Bronchial epithelial cell (primary cell): ENCODE data around the gene LDLRAP1. TPM values are rescaled to one million over a fixed set of nuclear protein-coding genes. Genes with fewer than 3 reads are reported as not detected.

Source experiments
- DNase-seq: peaks from one replicate; pipeline ENCODE4 v3.0.0-alpha.2; 2010; ENCODE audit warnings: low read depth
- FAIRE-seq: peaks from 2 replicates; lab custom pipeline; 2011; peaks lifted over from hg19 to GRCh38; lab: Jason Lieb, UNC
- H3K27me3 ChIP-seq: 2 replicates; pipeline ENCODE4 v1.5.1; 2011; ENCODE audit warnings: low read length; ENCODE audit not compliant: control insufficient read depth, insufficient read depth
- H3K36me3 ChIP-seq: 2 replicates; pipeline ENCODE4 v1.5.1; 2011; ENCODE audit warnings: low read length; ENCODE audit not compliant: control insufficient read depth, insufficient read depth
- H3K4me3 ChIP-seq: 2 replicates; pipeline ENCODE4 v1.5.1; 2011; ENCODE audit warnings: mild to moderate bottlenecking, low read depth, low read length, control low read depth
- total RNA-seq: library from RNA; depleted of rRNA; stranded (reverse); fragments of >200 nt; gene quantifications from 2 replicates; pipeline ENCODE4 v1.2.1, GENCODE V29; 2014
- TF ChIP-seq, protein P1 (sequence below): IDR thresholded peaks from 2 replicates; pipeline ENCODE4 v1.5.1; 2011; ENCODE audit warnings: mild to moderate bottlenecking, moderate library complexity, low read length, control low read depth, inconsistent platforms; ENCODE audit not compliant: insufficient read depth, severe bottlenecking

Gene LDLRAP1
- total RNA-seq, 1 donor from 2014 or later = 17.1 TPM

DNA sequence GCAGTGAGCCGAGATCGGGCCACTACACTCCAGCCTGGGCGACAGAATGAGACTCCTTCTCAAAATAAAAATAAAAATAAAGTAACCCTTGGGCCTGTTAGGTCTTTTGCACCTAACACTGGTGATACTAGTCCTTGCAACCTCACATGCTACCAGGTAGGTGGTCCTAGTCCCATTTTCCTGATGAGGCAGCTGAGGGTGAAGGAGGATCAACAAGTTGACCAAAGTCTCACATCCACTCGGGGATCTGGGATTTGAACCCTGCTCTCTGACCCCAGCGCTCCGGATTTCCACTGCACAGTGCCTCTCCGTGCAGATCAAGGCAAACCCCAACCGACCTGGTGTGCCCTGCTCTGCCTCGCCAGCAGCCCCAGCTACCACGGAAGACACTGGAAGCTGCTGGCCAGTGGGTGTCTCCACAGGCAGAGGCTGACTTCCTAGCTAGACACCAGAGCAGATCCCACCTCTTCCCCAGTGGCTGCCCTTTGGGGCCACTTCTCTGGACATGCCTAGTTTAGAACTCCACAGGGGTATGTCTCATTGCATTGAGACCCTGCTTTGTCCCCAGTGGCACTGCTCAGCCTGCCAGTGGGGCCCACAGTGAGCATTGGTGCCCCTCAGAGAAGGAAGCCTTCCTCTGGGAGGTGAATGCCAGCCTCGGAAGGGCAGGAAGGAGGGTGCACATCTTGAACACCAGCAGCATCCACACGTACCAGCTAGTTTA lies 27.6 kb downstream of the LDLRAP1 start:
- no peak for DNase-seq
- no peaks in the 10 kb centered on the region for H3K36me3 ChIP-seq
- no peaks in the 10 kb centered on the region for H3K27me3 ChIP-seq
- TF ChIP-seq, protein P1, sequence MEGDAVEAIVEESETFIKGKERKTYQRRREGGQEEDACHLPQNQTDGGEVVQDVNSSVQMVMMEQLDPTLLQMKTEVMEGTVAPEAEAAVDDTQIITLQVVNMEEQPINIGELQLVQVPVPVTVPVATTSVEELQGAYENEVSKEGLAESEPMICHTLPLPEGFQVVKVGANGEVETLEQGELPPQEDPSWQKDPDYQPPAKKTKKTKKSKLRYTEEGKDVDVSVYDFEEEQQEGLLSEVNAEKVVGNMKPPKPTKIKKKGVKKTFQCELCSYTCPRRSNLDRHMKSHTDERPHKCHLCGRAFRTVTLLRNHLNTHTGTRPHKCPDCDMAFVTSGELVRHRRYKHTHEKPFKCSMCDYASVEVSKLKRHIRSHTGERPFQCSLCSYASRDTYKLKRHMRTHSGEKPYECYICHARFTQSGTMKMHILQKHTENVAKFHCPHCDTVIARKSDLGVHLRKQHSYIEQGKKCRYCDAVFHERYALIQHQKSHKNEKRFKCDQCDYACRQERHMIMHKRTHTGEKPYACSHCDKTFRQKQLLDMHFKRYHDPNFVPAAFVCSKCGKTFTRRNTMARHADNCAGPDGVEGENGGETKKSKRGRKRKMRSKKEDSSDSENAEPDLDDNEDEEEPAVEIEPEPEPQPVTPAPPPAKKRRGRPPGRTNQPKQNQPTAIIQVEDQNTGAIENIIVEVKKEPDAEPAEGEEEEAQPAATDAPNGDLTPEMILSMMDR = no peak
- no peak overlapping the region for H3K4me3 ChIP-seq
- no peak for FAIRE-seq

DNA sequence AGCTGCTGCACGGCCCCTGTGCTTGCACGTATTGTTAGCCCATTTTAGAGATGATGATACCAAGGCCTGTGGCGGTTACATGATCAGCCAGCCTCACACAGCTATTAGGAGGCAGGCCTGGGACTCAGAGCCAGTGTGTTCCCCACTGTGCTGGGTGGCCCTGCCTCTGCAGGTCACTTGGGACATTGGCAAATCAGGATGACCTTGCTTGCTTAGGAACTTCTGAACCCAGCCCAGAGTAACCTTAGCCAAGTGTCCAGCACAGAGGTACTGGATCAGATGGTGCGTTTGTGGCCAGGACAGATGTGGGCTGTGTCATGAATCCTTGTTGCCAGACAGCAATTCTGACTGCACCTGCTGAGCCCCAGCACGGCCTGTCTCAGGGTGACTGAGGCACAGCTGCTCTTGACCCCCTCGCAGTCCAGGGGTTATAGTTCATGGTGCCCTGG lies 28.1 kb downstream of the LDLRAP1 start:
- FAIRE-seq (no peak), DNase-seq (no peak)
- TF ChIP-seq, protein P1 = no peak

DNA sequence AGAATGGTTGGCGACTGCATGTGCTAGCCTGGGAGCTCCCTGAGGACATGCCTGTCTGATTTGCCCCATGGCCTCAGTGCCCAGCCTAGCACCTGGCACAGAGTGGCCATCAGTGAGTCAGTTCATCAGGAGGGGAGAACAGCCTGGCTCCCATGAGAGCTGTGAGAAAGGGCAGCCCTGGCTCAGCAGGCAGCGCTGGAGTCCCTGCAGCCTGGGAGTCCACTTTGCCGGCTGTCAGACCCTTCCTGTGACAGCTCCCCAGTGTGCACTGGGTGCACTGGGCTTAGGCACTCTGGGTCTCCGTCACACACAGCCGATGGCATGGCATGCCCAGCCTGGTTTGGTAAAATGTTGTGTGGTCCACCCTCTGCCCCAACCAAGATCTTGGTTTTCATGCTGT lies 28.7 kb downstream of the LDLRAP1 start:
- FAIRE-seq = no peak
- no peaks in the 10 kb centered on the region for H3K27me3 ChIP-seq
- TF ChIP-seq, protein P1 = no peak
- no peaks in the 10 kb centered on the region for H3K36me3 ChIP-seq
- no peak for DNase-seq
- no peak overlapping the region for H3K4me3 ChIP-seq

More for the DNA sequence above, 28.1 kb downstream of the LDLRAP1 start:
- no peaks in the 10 kb centered on the region for H3K27me3 ChIP-seq
- H3K4me3 ChIP-seq = no peak overlapping the region
- H3K36me3 ChIP-seq = no peaks in the 10 kb centered on the region

DNA sequence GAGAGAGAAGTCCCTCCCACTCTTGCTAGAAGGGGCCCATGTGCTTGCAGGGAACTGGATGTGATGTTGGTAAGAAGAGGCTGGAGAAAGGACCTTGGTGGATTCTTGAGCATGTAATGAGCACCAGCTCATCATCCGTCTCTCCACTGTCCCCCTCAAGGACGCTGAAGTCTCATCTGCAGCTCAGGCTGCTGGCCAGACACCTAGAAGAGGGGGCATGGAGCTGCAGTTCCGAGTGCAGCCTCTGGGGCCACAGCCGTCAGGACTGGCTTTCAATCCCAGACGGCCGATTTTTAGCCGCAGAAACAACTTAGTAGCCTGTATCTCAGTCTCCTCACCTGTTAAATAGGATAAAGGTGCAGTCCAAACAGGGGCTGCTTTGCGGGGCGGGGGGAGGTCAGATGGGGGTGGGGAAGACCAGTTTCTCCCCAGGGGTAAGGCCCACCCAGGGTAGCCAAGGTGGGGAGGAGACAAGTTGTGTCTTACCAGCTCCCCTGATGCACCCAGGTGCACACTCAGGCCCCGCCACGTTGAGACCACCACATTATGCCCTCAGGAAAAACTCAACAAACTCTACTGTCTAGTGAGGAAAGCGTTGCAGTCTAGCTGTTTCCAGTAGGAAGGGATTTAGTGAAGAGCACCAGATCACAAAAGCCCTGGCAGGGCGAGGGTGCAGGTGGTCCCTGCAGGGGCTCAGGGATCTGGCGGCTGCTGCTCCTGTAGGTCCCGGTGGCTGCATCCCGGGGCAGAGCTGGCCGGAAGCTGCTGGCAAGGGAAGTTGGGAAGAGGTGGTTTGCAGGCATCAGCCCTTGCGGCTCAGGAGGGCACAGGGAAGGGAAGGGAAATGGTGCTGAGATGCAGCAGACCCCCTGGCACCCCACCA lies 29.5 kb downstream of the LDLRAP1 start:
- Histone ChIP-seq H3K27me3 (no peaks in the 10 kb centered on the region), H3K4me3 (no peak overlapping the region), H3K36me3 (no peaks in the 10 kb centered on the region)
- DNase-seq = peak; percentile 44
- no peak for FAIRE-seq
- TF ChIP-seq, protein P1 = peak; percentile 80

DNA sequence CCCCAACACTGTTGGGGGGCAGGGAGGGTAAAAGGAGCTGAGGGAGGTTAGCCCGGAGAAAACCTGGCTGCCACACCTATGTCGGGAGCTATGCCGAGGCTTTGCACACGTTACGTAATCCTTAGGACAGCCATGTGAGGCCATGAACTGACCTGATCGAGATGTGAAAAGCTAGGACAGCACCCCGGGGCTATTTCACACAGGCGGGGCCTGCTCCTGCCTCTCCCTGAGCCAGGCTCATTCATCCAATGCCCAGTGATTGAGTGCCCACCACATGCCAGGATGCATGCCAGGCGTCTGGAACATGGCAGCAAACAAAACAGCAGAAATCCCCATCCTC lies 30.2 kb downstream of the LDLRAP1 start:
- H3K36me3 ChIP-seq = no peaks in the 10 kb centered on the region
- TF ChIP-seq, protein P1 = no peak
- DNase-seq (peak; percentile 51), FAIRE-seq (no peak)
- H3K4me3 ChIP-seq = no peak overlapping the region
- no peaks in the 10 kb centered on the region for H3K27me3 ChIP-seq
